NCI-H1048 (cell line): Measurements from ENCODE around the gene TAX1BP3.
A peak's percentile ranks its signal among the peaks of the same experiment; 100 is the strongest.

Source experiments
- DNase-seq: peaks from one replicate; lab custom pipeline; 2025; lab: John Stamatoyannopoulos, UW

TAX1BP3 gene

DNA sequence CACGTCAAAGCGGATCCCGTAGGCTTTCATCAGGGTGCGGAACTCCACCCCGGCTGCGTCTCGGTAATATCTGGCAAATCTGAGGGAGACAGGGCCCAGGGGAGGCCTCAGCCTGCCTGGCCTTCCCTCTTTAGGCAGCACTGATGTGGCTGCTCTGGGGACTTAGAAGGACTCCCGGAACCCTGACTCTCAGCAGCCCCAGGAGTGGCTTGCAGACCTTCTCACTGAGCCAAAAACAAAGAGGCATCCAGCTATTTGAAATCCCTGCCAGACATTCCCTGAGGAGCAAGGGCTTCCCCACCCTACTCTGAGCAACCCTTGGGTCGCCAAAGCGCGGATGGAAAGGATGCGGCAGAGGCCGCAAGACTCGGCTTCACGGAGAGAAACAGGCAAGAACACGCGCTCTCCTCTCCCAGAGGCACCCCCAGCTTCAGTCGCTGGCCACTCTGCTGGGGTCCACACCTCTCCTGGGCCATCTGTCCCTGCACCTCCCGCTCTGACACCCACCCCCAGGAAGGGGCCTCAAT is 19.7 kb upstream of the TAX1BP3 start:
- DNase-seq: no peak

DNA sequence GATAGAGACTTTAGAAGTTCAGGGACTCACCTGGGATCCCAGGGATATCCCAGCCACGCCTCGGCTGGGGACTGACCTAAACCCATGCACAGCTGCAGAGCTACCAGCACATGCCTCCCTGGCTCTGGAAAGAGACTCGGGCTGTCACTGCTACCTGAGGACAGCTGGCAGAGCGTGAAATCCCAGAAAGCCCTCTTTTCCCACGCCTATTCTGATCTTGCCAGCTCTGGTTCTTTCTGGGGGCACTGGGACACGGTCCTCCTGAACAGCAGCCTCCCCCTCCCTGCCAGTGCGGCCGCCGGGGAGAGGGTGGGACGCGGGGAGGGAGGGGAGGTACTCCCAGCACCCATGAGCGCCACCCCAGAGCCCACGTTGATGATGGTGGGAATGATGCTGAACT is 16.8 kb upstream of the TAX1BP3 start:
- no peak for DNase-seq

DNA sequence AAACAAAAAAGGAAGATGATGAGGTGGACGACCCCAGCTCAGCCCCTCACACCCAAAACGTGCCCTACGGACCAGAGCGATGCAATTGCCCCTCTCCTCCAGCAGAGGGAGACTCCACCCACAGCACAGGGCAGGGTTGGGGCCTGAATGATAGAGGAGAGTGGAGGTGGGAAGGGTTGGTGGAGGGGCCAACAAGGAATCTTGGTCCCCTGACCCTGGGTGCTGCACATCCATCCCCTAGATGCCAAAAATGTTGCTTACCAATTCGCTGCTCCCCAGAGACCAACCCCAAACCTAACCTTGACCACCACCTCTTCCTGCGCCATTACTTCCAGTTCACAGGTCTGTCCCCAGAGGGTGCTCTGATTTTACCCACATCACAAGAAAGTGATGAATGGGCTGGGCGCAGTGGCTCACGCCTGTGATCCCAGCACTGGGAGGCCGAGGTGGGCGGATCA is 14.7 kb upstream of the TAX1BP3 start:
- no peak for DNase-seq

DNA sequence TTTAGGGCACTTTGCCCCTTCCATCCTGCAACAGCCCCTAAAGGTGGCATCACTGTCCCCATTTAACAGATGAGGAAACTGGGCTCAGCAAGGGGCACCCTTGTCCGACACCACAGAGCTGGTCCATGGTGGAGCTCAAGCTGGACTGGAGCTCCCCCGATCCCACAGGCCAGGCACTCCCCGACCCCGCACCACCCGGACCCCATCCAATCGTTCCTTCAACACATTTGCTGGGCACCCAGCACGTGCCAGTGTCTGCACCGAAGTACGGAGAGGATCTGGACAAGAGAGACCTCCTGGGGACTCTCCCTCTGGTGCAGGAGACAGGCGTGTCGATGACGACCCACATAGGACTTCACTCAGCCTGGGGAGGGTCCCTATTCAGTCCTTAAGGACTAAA is 13.7 kb upstream of the TAX1BP3 start:
- DNase-seq: no peak

DNA sequence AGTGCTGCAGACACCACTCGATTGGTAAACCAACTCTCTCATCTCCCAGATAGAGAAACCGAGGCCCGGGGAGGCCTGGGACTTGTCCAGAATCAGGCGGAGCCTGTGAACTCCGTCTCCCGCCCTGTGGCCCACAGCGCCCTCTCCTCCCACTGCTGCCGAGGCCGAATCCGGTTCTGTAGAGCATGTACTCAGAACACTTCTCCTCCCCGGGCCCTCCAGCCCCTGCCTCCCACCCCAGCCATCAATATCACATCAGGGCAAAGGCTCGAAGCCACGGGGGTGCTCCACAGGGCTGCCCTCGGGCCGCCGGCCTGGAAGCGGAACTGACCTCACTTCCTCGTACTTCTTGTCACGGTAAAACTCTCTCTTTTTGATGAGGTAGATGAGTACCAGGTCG is 13.2 kb upstream of the TAX1BP3 start:
- no peak for DNase-seq

DNA sequence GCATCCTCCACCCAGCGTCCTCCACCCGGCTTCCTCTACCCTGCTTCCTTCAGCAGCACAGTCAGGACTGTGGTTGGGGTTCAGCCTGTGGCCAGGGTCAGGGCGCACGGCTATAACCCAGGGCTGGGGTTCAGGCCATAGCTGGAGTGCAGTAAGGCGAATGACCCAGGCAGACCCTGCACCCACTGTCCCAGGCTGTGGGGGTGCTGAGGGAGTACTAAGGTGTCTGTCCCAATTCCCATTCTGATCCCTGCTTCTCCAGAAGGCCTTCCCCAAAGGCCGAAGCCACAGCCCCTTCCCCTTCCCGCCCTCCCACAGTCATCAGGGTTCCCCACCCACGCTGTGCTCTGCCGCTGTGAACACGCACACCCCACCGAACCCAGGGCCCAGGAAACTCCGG is 12.7 kb upstream of the TAX1BP3 start:
- DNase-seq: no peak

DNA sequence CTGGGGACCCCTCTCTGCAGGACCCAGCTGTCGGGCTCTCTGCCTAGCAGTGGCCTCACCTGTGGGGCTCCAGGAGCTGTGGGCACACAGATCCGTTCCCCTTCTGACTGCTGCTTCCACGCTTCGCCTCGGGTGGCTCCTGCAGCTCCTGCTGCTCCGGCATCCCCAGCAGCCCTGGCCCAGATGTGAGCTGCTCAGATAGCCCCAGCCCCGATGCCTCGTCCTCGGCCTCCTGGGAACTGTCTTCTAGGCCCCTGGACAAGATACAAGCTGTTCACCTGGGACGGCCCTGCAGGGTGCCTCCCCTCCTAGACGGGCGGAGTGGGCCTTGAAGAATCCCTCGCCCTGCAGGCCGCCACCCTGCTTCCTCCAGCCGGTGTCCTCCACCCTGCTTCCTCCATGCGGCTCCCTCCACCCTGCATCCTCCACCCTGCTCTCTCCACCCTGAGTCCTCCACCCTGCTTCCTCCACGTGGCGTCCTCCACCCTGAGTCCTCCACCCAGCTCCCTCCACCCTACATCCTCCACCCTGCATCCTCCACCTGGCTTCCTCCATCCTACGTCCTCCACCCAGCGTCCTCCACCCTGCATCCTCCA is 11.3 kb upstream of the TAX1BP3 start:
- no peak for DNase-seq

DNA sequence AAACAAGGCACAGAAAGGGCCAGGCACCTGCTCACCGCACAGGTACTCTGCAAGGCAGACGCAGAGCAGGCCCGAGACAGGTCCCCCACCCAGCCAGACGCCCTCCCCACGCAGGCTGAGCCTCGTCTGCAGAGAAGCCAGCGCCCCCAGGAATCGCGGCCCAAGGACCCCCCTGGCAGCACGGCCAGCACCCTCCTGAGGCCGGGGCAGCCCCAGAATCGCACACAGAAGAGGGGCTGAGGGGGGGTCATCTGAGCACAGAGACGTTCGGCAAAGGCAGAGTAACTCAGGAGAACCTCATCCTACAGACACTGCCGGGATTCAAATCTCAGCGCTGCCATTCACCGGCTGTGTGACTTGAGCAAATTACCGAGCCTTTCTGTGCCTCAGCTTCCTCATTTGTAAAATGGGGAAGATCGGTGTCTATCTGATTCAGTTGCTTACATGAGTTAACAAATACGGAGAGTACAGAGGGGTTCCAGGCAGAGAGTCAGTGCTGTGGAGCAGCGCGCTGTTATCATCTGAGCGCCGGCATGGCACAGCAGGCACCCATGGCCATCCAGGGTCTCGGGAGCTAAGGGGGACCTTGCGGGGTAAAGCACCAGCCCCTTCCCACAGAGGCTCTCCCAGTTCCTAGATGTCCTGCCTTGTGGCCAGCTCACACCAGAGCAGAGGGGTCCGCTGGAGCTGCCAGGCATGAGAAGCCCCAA is 10.6 kb upstream of the TAX1BP3 start:
- no peak for DNase-seq

DNA sequence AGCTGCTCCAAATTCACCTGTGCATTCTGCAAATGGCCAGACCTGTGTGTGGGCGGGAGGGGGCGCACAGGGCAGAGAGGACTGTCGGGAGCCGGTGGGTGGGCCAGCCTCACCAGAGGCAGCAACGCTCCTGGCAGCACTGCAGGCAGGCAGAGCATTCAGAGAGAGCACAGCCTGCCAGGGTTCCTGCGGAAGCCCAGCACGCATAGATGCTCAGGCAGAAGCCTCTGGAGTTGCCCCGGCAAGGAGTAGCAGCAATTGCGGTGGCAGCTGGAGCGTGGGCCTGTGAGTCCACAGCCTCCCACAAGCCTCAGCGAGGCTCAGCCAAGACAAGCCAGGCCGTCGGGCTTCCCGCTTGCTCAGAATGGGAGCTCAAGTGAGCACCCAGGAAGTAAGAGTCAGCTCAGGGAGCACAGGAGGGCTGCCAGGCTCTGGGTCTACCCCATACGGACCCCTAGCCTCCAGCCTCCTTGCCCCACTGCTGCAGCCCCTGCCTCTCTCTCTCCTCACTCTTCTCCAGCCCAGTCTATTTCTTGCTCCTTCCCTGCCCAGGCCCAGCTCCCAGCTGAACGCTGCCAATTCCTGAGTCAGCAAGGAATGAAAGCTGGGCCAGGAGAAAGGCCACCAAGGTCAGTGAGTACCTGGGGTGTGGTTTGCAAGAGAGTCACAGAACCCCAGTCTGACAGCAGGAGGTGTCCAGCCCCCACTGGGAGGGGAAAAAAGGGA is 9.9 kb upstream of the TAX1BP3 start:
- DNase-seq: no peak

DNA sequence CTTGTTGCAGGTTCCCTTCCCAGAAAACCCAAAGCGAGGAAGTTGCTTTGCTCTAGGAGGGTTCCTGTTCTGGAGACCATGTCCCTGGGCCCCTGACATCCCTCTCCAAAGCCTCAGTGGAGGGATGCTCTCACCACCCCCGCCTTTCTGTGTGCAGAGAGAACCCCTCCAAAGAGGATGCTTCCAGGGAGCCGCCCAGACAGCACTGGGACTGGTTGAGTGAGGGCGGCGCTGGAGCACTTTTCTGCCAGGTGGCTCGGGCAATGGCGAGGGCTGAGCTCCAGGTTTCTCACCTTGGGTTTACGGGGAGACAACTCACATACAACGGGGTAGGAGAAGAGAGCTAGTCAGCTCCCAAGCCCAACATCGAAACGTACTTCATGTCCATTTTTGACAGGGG is 7.5 kb upstream of the TAX1BP3 start:
- DNase-seq: no peak

DNA sequence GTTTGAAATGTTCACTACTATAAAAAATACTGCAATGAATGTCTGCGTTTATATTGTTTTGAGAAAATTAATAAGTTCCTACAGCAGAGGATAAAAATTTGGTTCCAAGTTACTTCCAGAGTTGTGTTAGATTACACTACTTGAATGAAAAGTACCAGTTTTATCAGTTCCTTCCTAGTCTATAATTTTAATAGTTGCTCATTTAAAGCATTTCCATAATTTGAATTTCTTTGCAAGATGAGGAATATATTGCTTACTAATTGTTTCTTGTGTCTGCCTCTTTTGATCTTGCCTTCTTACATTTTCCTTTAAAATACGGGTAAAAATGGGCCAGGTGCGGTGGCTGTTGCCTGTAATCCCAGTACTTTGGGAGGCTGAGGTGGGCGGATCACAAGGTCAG is 4.2 kb upstream of the TAX1BP3 start:
- no peak for DNase-seq

DNA sequence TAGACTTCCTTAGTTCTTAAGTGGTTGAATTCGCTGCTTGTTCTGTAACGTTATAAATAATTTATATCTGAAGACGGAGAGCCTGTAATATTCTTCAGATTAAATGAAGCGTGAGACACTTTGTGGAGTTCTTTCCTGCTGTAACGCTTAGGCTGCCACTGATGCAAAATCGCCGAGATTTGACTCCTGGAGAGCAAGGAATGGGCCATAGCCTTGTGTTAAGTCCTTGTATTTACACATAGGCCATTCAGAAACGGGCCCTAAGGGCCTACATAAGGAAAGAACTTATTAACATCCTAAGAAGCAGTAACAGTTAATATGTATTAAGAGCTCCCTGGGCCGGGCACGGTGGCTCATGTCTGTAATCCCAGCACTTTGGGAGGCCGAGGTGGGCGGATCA is 1.2 kb upstream of the TAX1BP3 start:
- DNase-seq: no peak

DNA sequence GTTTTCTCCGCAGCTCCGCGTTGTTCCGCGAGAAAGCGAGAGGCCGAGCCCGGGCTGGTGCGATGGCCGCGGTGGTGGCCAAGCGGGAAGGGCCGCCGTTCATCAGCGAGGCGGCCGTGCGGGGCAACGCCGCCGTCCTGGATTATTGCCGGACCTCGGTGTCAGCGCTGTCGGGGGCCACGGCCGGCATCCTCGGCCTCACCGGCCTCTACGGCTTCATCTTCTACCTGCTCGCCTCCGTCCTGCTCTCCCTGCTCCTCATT is 638 bp upstream of the TAX1BP3 start:
- no peak for DNase-seq

DNA sequence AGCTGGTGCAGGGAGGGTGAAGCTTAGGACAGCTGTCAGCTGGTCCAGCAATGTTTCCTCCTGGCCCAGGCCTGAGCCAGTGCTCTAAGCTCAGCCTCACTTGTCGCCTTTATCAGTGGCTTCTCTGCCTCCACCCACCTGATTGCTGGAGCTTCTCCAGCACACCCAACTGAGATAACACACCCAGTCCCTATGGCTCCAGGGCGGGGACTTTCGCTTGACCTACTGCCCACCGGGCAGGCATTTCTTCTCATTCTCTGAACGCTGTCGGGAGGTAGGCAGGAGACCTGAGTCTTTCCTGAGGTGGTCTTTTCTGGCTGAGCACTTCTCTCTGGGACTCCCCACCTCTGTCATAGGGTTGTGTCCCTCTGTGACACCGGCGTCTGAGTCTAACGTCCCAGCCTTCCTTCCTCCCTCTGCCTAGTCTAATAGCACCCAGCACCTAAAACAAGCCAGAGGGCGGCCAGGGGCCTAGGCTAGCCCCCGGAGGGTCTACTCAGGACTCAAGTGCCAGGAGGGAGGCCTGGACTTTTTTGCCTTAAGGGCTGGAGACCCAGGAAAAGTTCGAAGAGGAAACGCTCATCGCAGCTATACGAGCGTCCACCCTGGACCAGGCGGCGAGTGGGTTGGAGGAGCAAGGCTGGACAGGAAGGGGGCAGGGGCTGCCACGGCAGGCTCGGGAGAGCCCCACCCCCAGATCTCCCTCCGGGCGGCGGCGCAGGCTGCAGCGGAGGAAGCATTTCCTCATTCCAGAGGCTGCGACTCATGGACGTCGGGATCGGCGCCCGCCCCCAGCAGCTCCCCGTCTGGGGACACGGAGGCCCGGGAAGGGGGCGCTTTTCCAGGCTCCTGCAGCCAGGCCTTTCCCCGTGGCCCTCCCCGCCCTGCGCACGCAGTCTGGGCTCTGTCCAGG is 756 bp downstream of the TAX1BP3 start:
- peak; percentile 46 for DNase-seq

DNA sequence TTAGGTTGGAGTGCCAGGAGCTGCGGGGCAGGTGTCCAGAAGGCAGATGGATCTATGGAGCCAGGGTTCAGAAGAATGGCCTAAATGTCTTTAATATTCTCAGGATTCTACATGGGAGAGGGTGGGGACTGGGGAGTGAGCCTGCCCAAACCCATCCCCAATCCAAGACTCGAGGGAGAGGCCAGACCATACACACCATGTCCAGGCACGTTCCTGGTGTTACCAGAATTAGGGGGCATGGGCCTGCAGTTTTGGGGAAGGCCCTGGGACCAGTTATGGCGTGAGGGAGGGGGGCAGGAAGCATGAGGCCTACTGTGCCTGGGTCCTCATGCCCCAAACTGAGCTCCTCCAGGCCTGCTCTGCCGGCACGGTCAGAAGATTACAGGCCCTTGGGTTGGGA is 1.9 kb downstream of the TAX1BP3 start:
- no peak for DNase-seq

DNA sequence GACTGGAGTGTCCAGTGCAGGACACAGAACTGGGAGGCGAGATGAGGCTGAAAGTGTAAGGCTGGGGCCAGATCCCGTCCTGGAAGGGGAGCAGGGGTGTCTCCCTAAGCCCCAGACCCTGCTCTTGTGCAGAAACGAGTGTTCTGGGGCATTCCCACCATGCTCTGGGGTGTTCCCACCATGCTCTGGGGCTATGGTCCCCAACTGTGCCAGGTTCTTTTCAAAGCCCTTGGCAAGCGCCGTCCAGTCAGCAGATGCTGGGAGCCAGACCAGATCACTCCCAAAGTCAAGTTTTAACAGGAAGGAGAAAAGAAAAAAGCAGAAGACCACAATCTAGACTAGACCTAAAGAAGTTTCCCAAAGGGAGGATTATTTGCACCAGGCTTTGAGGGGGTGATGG is 2.5 kb downstream of the TAX1BP3 start:
- no peak for DNase-seq

DNA sequence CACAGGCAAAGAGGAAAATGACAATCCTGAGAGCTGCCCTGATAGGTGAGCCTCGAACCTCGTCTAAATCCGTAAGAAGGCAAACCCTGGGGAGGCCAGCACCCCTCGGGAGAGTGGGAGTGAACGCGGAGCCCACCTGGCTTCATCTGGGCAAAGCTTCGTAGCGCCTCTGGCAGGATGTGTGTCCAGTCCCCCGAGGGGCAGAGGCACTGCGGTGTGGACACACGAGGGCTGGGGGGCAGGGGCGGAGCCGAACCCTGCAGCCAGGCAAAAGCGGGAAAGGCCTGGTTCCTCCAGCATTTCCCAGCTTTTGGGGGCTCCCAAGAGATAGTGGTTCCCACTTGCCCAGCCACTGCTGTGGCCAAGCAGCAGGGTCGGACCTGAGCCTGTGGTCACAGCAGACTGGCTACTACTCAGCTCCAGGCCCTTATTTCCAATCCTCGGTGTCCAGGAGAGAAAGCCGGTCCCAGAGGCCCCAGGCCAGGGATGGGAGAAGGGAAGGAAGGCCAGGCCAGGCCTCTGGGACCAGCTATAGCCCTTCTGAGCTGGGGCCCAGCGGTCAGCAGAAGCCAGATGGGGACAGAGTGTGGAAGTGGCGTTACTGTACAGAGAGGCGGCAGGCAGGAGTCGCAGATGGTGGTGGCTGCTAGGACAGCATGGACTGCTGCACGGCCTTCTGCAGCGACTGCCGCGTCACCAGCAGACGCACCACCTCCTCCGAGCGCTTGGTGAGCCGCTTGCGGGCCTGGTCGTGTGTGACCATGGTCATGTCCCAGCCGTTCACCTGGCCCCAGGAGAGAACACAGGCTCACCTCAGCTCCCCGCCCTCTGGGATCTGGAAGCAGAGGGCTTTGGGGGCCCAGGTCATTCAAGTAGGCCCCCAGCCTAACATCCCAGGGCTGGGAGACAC is 5.0 kb downstream of the TAX1BP3 start:
- DNase-seq: no peak

DNA sequence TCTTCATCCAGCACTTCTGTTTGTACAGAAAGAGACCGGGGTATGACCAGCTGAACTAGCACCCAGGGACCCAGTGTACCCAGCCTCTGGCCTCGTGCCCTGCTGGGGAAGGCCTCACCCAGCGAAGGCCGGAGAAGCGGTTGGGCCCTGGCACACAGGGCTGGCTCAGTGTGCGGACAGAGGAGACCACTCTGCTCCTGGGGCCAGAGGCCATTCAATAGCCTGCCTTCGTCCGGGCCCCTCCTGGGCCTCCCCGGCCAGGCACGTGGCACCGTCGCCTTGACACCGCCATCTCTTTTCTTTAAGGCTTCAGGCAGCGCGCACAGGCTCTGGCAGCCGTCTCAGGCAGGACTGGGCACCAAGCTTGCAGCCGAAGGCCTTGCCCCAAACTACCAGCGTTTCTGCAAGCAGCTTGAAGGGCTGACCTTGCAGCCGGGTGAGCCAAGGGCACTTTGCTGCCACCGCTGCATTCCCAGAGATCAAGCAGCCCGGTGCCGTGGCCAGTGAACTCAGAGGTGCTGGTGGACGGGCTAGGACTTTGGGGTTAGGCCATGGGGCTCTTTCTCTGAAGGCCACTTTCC is 8.0 kb downstream of the TAX1BP3 start:
- DNase-seq: no peak

DNA sequence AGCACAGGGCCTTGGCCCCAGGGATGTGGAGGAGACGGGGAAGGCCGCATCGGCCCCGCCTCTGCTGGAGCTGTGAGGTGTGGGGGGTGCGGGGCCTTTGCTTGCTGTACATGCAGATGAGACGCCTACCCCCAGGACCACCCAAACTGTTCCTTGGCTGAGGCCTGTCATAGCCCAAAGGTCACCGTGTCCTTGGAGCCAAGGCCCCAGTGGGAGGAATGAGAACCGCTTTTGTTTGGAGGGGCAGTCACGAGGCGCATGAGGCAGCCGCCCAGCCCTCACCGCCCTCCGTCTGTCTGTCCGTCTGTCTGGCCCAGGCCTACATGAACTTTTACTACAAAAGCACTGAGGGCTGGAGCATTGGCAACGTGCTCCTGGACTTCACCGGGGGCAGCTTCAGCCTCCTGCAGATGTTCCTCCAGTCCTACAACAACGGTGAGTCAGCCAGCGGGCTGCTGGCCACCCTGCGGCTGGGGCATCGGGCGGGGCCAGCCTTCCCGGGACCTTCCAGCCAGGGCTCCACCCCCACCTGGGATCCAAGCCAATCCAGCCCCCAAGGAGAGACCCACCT is 8.8 kb downstream of the TAX1BP3 start:
- no peak for DNase-seq

DNA sequence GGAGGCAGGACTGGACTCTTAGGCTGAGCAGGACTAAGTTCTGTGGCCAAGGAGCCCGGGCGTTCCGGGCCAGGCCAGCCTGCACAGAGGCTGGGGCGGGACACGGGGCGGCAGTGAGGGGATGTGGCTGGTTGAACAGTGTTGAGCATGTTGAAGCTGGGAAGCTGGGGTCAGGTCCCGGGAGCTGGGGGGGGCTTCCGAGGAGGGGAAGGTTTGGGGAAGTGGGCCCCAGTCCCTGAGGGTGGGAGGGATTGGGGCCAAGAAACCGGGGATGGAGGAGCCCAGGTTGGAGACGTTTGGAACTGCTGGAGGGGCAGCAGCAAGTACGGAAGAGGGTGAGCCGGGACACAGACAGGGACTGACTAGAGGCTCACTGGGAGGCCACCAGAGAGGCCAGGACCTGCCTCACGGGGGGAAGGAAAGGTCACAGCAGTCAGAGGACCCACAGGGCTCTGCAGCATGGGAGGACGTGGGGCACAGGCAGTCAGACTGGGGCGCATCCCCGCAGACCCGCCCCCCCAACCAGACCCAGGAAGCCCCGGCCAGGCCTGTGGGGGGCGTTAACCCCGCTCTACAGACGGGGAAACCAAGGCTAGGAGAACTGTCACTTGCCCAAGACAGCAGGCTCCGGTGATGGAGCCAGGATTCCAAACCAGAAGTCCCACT is 9.5 kb downstream of the TAX1BP3 start:
- no peak for DNase-seq
